IgD-negative memory B cell (primary cell): ENCODE results near the gene LIAS. TPM values are rescaled to one million over a fixed set of nuclear protein-coding genes. Genes with fewer than 3 reads are reported as not detected.

Experiments
- H3K27ac Mint-ChIP-seq, 3 donors: one replicate each; pipeline ENCODE4 v1.8.0; 2020 to 2022; ENCODE audit warnings: mild to moderate bottlenecking in 3 of 3, mixed read lengths in 3 of 3, moderate library complexity in 1 of 3
- H3K27me3 Mint-ChIP-seq: one replicate; pipeline ENCODE4 v1.8.0; 2021; ENCODE audit warnings: mixed read lengths
- H3K36me3 Mint-ChIP-seq: one replicate; pipeline ENCODE4 v1.8.0; 2020; ENCODE audit warnings: mild to moderate bottlenecking, mixed read lengths
- H3K4me1 Mint-ChIP-seq, 3 donors: one replicate each; pipeline ENCODE4 v1.8.0; 2020 to 2022; ENCODE audit warnings: mixed read lengths in 3 of 3, mild to moderate bottlenecking in 1 of 3
- H3K4me3 Mint-ChIP-seq, 4 donors: one replicate each; pipeline ENCODE4 v1.8.0; 2020 to 2022; ENCODE audit warnings: mild to moderate bottlenecking in 4 of 4, mixed read lengths in 4 of 4, moderate library complexity in 3 of 4
- H3K9me3 Mint-ChIP-seq, 3 donors: one replicate each; pipeline ENCODE4 v1.8.0; 2020 to 2021; ENCODE audit warnings: mixed read lengths in 3 of 3, mild to moderate bottlenecking in 1 of 3
- polyA plus RNA-seq: library from polyadenylated mRNA; unstranded; fragments of 300-500 nt; fragmentation: Illumina TruSeq; gene quantifications from one replicate; pipeline ENCODE4 v1.2.3, GENCODE V29; 2021

LIAS gene
- polyA plus RNA-seq, 1 donor from 2014 or later = 11.1 TPM

DNA sequence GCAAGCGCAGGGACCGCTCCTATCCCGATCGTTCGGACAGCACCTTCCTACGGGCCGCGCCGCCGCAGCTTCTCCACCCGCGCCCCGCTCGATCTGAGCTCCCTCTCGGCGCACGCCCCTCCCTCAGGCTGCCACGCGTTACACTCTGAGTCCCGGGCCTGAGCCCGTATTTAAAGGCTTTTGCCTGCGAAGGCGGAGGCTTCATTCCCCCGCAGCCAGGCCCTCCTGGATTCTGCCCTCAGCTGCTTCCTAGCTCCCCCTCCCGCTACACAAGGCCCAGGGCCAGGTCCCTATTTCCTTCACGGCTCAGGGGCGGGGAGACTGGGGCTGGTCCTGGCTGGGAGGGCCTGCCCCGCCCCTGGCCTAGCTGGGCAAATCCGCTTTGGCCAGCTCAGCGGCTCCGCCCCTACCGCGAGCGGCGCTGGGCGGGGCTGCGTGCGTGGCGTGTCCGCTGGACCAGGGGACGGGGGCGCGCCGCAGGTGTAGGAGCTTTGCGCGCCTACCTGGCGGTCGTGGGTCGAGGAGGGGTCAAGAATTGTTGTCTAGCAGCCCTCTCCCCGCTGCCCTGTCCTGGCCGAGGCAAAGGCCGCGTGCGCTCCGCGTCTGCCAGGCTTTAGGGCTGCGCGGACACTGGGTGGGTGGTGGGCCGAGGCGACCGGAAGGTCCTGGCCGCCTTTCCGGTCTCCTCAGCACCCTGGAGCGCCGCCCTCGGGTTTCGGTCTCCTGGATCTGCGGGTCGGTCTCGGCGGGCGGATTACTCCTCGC is 68.6 kb downstream of the LIAS start, which contains the start of gene UGDH:
Gene UGDH, minus strand, starts transcription at position 144 of the 765 bp plus-strand sequence. CDS start 5,927 bp downstream, outside the sequence.
- Mint-ChIP-seq H3K4me1 (peaks cover 14 to 22% (median 20%) of the 10 kb centered on the region in 3 donors), H3K9me3 (peaks cover 2 to 7% (median 5%) of the 10 kb centered on the region in 3 donors), H3K36me3 (peaks cover 10% of the 10 kb centered on the region), H3K27me3 (no peaks in the 10 kb centered on the region), H3K4me3 (peak within 1 kb of the TSS; percentile 98 to 100 (median 100)), H3K27ac (peak within 1 kb of the TSS; percentile 78 to 91 (median 91))

GRCh38 chr4:39528061-39528465 is 69.2 kb downstream of the LIAS start:
- peaks cover 12% of the 10 kb centered on the region for H3K36me3 Mint-ChIP-seq
- peak overlapping the region; percentile 98 to 100 (median 100) for H3K4me3 Mint-ChIP-seq
- H3K4me1 Mint-ChIP-seq = peaks cover 18 to 22% (median 20%) of the 10 kb centered on the region in 3 donors
- H3K27ac Mint-ChIP-seq = peak overlapping the region; percentile 78 to 91 (median 88)
- no peaks in the 10 kb centered on the region for H3K27me3 Mint-ChIP-seq
- peaks cover 2 to 8% (median 7%) of the 10 kb centered on the region in 3 donors for H3K9me3 Mint-ChIP-seq

Other genes with a start within 250 kb of the LIAS start
- 39.7 TPM for gene RFC1, start 92.7 kb upstream of the LIAS start, polyA plus RNA-seq
- 0.09 TPM for gene KLB, start 52.1 kb upstream of the LIAS start, polyA plus RNA-seq
- 2,424 TPM for gene RPL9, start 134 bp upstream of the LIAS start, polyA plus RNA-seq
- 20.0 TPM for gene UGDH, start 68.4 kb downstream of the LIAS start, polyA plus RNA-seq
- 189 TPM for gene SMIM14, start 179.8 kb downstream of the LIAS start, polyA plus RNA-seq
- 87.5 TPM for gene UBE2K, start 239.1 kb downstream of the LIAS start, polyA plus RNA-seq